A673 (cell line): ENCODE measurements around the gene NAPSA. TPM values are rescaled to one million over a fixed set of nuclear protein-coding genes. Genes with fewer than 3 reads are reported as not detected.

Experiments used
- BruUV-seq: library from RNA; stranded (reverse); fragments of 400-500 nt; replicated peaks from 2 replicates; lab custom pipeline; 2021; lab: Mats Ljungman, UMichigan
- CTCF ChIA-PET: fragments of 300-600 bp; sonication (Branson Sonifier 250); formaldehyde crosslinking; loops from one replicate; lab custom pipeline; 2022; ENCODE audit warnings: antibody characterized with exemption; lab: Charles Lee
- POLR2A ChIA-PET: fragments of 300-600 bp; sonication (Branson Sonifier 250); formaldehyde crosslinking; loops from one replicate; lab custom pipeline; 2022; ENCODE audit warnings: antibody characterized with exemption; ENCODE audit not compliant: low non-redundant PET; lab: Charles Lee
- DNase-seq: peaks from one replicate; pipeline ENCODE4 v3.0.0-alpha.2; 2015; ENCODE audit warnings: low spot score
- H3K27ac ChIP-seq: fragments of 200-600 bp; sonication (generic); 2 replicates; pipeline ENCODE4 v1.5.1; 2016; ENCODE audit warnings: mixed run types, low read depth, mild to moderate bottlenecking, mixed read lengths, antibody characterized with exemption, low read length; ENCODE audit not compliant: poor library complexity, severe bottlenecking
- H3K27me3 ChIP-seq: fragments of 200-600 bp; sonication (generic); replicated peaks from 2 replicates; pipeline ENCODE4 v1.6.1; 2017; ENCODE audit warnings: mixed run types, low read depth, mild to moderate bottlenecking, mixed read lengths, antibody characterized with exemption, low read length; ENCODE audit not compliant: insufficient read depth, poor library complexity
- H3K36me3 ChIP-seq: fragments of 200-600 bp; sonication (generic); 2 replicates; pipeline ENCODE4 v1.6.1; 2016; ENCODE audit warnings: mixed run types, mild to moderate bottlenecking, mixed read lengths, antibody characterized with exemption, low read length; ENCODE audit not compliant: insufficient read depth, poor library complexity, severe bottlenecking
- H3K4me1 ChIP-seq: fragments of 200-600 bp; sonication (generic); 2 replicates; pipeline ENCODE4 v1.6.1; 2017; ENCODE audit warnings: mixed run types, mild to moderate bottlenecking, mixed read lengths, antibody characterized with exemption, low read length; ENCODE audit not compliant: insufficient read depth, poor library complexity, severe bottlenecking
- H3K4me3 ChIP-seq: fragments of 200-600 bp; sonication (generic); 2 replicates; pipeline ENCODE4 v1.5.1; 2016; ENCODE audit warnings: low read depth, mixed run types, mild to moderate bottlenecking, mixed read lengths, low read length; ENCODE audit not compliant: poor library complexity, severe bottlenecking
- H3K9me3 ChIP-seq: fragments of 200-600 bp; sonication (generic); 2 replicates; pipeline ENCODE4 v1.6.1; 2016; ENCODE audit warnings: mixed run types, low read depth, mild to moderate bottlenecking, mixed read lengths, antibody characterized with exemption, low read length; ENCODE audit not compliant: poor library complexity, severe bottlenecking
- CTCF ChIP-seq: fragments of 300-800, 200-600 bp; sonication (generic); conservative IDR thresholded peaks from 2 replicates; pipeline ENCODE4 v1.5.1; 2017; ENCODE audit warnings: low read depth, mild to moderate bottlenecking, antibody characterized with exemption, low read length, moderate library complexity, mixed read lengths
- EZH2 ChIP-seq: fragments of 200-600 bp; sonication (generic); IDR thresholded peaks from 2 replicates; pipeline ENCODE4 v1.6.1; 2017; ENCODE audit warnings: borderline replicate concordance, low read depth, mild to moderate bottlenecking, mixed read lengths, antibody characterized with exemption, low read length; ENCODE audit not compliant: poor library complexity, severe bottlenecking
- intact Hi-C: fragments of 100-400 bp; cut with micrococcal nuclease; formaldehyde crosslinking; loops from one replicate; pipeline ENCODE4 v1.10.0; 2022; ENCODE audit not compliant: unreplicated experiment
- total RNA-seq: library from RNA; stranded (reverse); gene quantifications from 2 replicates; pipeline ENCODE4 v1.2.3, GENCODE V29; 2021

NAPSA gene
- total RNA-seq, 1 experiment from 2014 or later = 0.47 TPM

- DNase-seq = peak; percentile 89
- no peaks in the 10 kb centered on the region for H3K36me3 ChIP-seq
- H3K4me3 ChIP-seq = peak overlapping the region; percentile 59
- intact Hi-C loops = loop anchor here (1.0 to 2.0 kb wide), 2 partner anchors 46 to 92 kb away; no protein-coding TSS in a partner anchor
- H3K4me1 ChIP-seq = no peaks in the 10 kb centered on the region
- H3K27ac ChIP-seq = peak overlapping the region; percentile 67
- no peaks in the 10 kb centered on the region for H3K9me3 ChIP-seq
- no TSS peak for BruUV-seq
- ChIA-PET POLR2A (no interaction called here), CTCF (interaction anchor here (0.7 to 1.9 kb wide), 8 partner anchors 11 to 553 kb away, joined by 3 to 15 read pairs (median 4); partner anchors contain the start of genes JOSD2 and POLD1)
- peak; percentile 86 for TF ChIP-seq CTCF
- TF ChIP-seq EZH2 = no peak
- no peaks in the 10 kb centered on the region for H3K27me3 ChIP-seq
Observed at GRCh38 chr19:50368649-50369570, 3.5 kb upstream of the NAPSA start.

- ChIA-PET POLR2A (no interaction called here), CTCF (interaction anchor here (0.8 kb wide), 1 partner anchor 421 kb away, joined by 8 read pairs; no protein-coding TSS in a partner anchor)
- H3K4me1 ChIP-seq = no peaks in the 10 kb centered on the region
- H3K27me3 ChIP-seq = no peaks in the 10 kb centered on the region
- no peak for DNase-seq
- no peaks in the 10 kb centered on the region for H3K9me3 ChIP-seq
- no peak overlapping the region for H3K27ac ChIP-seq
- intact Hi-C loops = no loop called here
- H3K36me3 ChIP-seq = no peaks in the 10 kb centered on the region
- TF ChIP-seq EZH2 = no peak
- no peak for TF ChIP-seq CTCF
- H3K4me3 ChIP-seq = no peak overlapping the region
- BruUV-seq = no TSS peak
Observed at GRCh38 chr19:50362656-50363424, 2.6 kb downstream of the NAPSA start.

GRCh38 chr19:50362030-50362412, 3.4 kb downstream of the NAPSA start:
- H3K27ac ChIP-seq = no peak overlapping the region
- POLR2A ChIA-PET = no interaction called here
- no peaks in the 10 kb centered on the region for H3K9me3 ChIP-seq
- BruUV-seq = no TSS peak
- no peaks in the 10 kb centered on the region for H3K27me3 ChIP-seq
- H3K36me3 ChIP-seq = no peaks in the 10 kb centered on the region
- H3K4me1 ChIP-seq = no peaks in the 10 kb centered on the region
- no peak for DNase-seq
- intact Hi-C loops = no loop called here
- TF ChIP-seq EZH2 = no peak
- TF ChIP-seq CTCF = no peak
- CTCF ChIA-PET = interaction anchor here (0.9 kb wide), 1 partner anchor 245 kb away, joined by 3 read pairs; no protein-coding TSS in a partner anchor
- no peak overlapping the region for H3K4me3 ChIP-seq
